Natural killer cell (primary cell): ENCODE measurements around the gene RNF212B. TPM values are rescaled to one million over a fixed set of nuclear protein-coding genes. Genes with fewer than 3 reads are reported as not detected.

Source experiments
- ATAC-seq, 3 donors: fragments of 150-1000 bp in 2 of 3; fragments of 200-7000 bp in 1 of 3; cut with Tn5 transposase; 1 replicate in 1 of 3; 2 replicates in 2 of 3; pipeline ENCODE4 v1.10.0; 2021; ENCODE audit warnings: mild to moderate bottlenecking in 2 of 3, moderate library complexity in 2 of 3
- DNase-seq, 2 donors: peaks; one replicate each; pipeline versions ENCODE4 v3.0.0 to v3.0.0-alpha.2; 2013 to 2021; ENCODE audit warnings: mixed read lengths in 1 of 2
- H3K27ac ChIP-seq: one replicate; pipeline ENCODE4 v1.5.1; 2013; ENCODE audit warnings: mild to moderate bottlenecking, low read length
- H3K27me3 ChIP-seq: one replicate; pipeline ENCODE4 v1.6.1; 2013; ENCODE audit warnings: low read length; ENCODE audit not compliant: control insufficient read depth, insufficient read depth
- H3K36me3 ChIP-seq: one replicate; pipeline ENCODE4 v1.6.1; 2013; ENCODE audit warnings: low read length; ENCODE audit not compliant: control insufficient read depth, insufficient read depth
- H3K4me1 ChIP-seq: one replicate; pipeline ENCODE4 v1.6.1; 2013; ENCODE audit warnings: low read length; ENCODE audit not compliant: control insufficient read depth, insufficient read depth
- H3K4me3 ChIP-seq: one replicate; pipeline ENCODE4 v1.5.1; 2013; ENCODE audit warnings: low read length
- H3K9me3 ChIP-seq: one replicate; pipeline ENCODE4 v1.6.1; 2013; ENCODE audit warnings: low read length; ENCODE audit not compliant: control insufficient read depth, insufficient read depth
- H3K27ac Mint-ChIP-seq, 2 donors: one replicate each; pipeline ENCODE4 v1.8.0; 2022; ENCODE audit warnings: mild to moderate bottlenecking in 2 of 2, mixed read lengths in 2 of 2, moderate library complexity in 1 of 2
- H3K27me3 Mint-ChIP-seq, 2 donors: one replicate each; pipeline ENCODE4 v1.8.0; 2022; ENCODE audit warnings: low read depth in 2 of 2, mixed read lengths in 2 of 2
- H3K36me3 Mint-ChIP-seq: one replicate; pipeline ENCODE4 v1.8.0; 2022; ENCODE audit warnings: mixed read lengths
- H3K4me1 Mint-ChIP-seq, 2 donors: one replicate each; pipeline ENCODE4 v1.8.0; 2022; ENCODE audit warnings: mixed read lengths in 2 of 2
- H3K4me3 Mint-ChIP-seq: one replicate; pipeline ENCODE4 v1.8.0; 2022; ENCODE audit warnings: mild to moderate bottlenecking, moderate library complexity, mixed read lengths
- H3K9me3 Mint-ChIP-seq, 2 donors: one replicate each; pipeline ENCODE4 v1.8.0; 2022; ENCODE audit warnings: mixed read lengths in 2 of 2
- WGBS: methylation state at CpG from one replicate; pipeline ENCODE4 v1.1.7; 2013; ENCODE audit warnings: missing lambda C conversion rate; ENCODE audit not compliant: insufficient coverage; 5-methylcytosine and 5-hydroxymethylcytosine counted together
- intact Hi-C: fragments of 100-400 bp; cut with micrococcal nuclease; formaldehyde crosslinking; loops from one replicate; pipeline ENCODE4 v1.14.2; 2022
- total RNA-seq, 4 donors: library from RNA; stranded (reverse); fragments of 120-200 nt in 1 of 4; gene quantifications; one replicate each; pipeline versions ENCODE4 v1.2.3 to v1.2.4, GENCODE V29; 2013 to 2022
- TF ChIP-seq, protein P1 (sequence below): fragments of 200-600 bp; IDR thresholded peaks from one replicate; pipeline ENCODE4 v1.8.0; 2022; ENCODE audit warnings: antibody characterized with exemption

The RNF212B gene
- total RNA-seq, 3 donors from 2014 or later (not counting 1 experiment from before 2014, with no cell fraction given), result not detected

DNA sequence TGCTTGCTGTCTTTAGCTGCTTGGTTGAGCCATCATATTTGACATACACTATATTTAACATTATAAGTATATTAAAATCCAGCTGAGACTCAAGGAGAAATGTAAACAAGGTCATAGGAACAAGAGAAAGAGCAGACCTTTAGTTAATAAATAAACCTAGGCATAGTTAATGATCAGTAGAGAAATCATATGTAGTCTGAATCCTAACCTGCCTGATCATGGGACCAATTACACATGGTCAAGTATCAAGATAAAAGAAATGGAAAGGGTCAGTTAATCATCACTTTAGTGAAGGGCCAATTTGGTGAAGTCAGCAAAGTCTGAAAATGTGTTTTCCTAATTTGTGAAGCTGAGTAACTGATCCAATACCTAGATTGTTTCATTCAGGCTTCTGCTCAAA is 7.5 kb downstream of the RNF212B start:
- H3K36me3 Mint-ChIP-seq, result no peaks in the 10 kb centered on the region
- H3K9me3 Mint-ChIP-seq, result no peaks in the 10 kb centered on the region
- no peak for ATAC-seq
- no peaks in the 10 kb centered on the region for H3K36me3 ChIP-seq
- no peaks in the 10 kb centered on the region for H3K4me1 Mint-ChIP-seq
- H3K4me3 Mint-ChIP-seq, result no peak overlapping the region
- no peaks in the 10 kb centered on the region for H3K27me3 ChIP-seq
- H3K27me3 Mint-ChIP-seq, result peaks cover 2 to 10% of the 10 kb centered on the region in 2 donors
- no peaks in the 10 kb centered on the region for H3K4me1 ChIP-seq
- DNase-seq, result no peak
- intact Hi-C loops, result no loop called here
- no peak overlapping the region for H3K4me3 ChIP-seq
- H3K9me3 ChIP-seq, result no peaks in the 10 kb centered on the region
- TF ChIP-seq, protein P1, sequence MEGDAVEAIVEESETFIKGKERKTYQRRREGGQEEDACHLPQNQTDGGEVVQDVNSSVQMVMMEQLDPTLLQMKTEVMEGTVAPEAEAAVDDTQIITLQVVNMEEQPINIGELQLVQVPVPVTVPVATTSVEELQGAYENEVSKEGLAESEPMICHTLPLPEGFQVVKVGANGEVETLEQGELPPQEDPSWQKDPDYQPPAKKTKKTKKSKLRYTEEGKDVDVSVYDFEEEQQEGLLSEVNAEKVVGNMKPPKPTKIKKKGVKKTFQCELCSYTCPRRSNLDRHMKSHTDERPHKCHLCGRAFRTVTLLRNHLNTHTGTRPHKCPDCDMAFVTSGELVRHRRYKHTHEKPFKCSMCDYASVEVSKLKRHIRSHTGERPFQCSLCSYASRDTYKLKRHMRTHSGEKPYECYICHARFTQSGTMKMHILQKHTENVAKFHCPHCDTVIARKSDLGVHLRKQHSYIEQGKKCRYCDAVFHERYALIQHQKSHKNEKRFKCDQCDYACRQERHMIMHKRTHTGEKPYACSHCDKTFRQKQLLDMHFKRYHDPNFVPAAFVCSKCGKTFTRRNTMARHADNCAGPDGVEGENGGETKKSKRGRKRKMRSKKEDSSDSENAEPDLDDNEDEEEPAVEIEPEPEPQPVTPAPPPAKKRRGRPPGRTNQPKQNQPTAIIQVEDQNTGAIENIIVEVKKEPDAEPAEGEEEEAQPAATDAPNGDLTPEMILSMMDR, result no peak
- H3K27ac ChIP-seq, result no peak overlapping the region
- no peak overlapping the region for H3K27ac Mint-ChIP-seq

DNA sequence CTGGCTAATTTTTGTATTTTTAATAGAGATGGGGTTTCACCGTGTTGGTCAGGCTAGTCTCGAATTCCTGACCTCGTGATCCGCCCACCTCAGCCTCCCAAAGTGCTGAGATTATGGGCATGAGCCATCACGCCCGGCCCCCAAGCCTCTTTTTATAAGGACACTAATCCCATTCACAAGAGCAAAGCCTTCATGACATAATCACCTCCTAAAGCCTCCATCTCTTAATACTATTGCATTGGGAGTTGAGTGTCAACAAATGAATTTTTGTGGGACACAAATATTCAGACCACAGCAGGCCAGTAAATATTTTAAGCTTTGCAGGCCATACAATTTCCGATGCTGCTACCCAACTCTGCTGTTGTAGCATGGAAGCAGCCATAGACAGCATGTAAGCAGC is 10.9 kb downstream of the RNF212B start:
- Mint-ChIP-seq H3K36me3 (no peaks in the 10 kb centered on the region), H3K27ac (no peak overlapping the region), H3K4me1 (no peaks in the 10 kb centered on the region), H3K4me3 (no peak overlapping the region), H3K27me3 (peaks cover 8 to 22% of the 10 kb centered on the region in 2 donors), H3K9me3 (no peaks in the 10 kb centered on the region)
- WGBS, result 92% methylated on average over 7 of the region's 7 CpGs
- Histone ChIP-seq H3K4me1 (no peaks in the 10 kb centered on the region), H3K9me3 (no peaks in the 10 kb centered on the region), H3K4me3 (no peak overlapping the region), H3K27me3 (no peaks in the 10 kb centered on the region), H3K36me3 (no peaks in the 10 kb centered on the region), H3K27ac (no peak overlapping the region)
- intact Hi-C loops, result no loop called here
- TF ChIP-seq, protein P1, result no peak
- DNase-seq (no peak), ATAC-seq (no peak)

DNA sequence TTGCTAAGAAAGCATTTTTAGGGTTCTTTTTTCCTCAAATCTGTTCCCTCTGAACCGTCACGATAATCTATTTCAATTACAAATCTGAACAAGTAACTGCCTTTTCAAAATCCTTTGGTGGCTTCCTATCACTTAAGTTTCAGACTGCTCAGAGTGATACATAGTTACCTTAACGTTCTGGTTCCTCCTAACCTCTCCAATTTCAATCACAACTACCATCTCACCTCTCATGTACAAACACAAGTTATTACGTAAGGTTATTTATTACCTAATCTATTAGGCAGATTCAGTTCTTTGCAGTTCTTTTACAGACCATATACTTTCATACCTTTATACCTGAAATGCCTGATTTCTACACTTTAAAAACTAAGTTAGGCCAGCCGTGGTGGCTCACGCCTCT is 12.1 kb downstream of the RNF212B start:
- no peaks in the 10 kb centered on the region for H3K36me3 Mint-ChIP-seq
- DNase-seq (no peak), ATAC-seq (no peak)
- 91% methylated on average over 6 of the region's 6 CpGs for WGBS
- Histone ChIP-seq H3K4me1 (no peaks in the 10 kb centered on the region), H3K27me3 (no peaks in the 10 kb centered on the region), H3K27ac (no peak overlapping the region), H3K36me3 (no peaks in the 10 kb centered on the region), H3K4me3 (no peak overlapping the region), H3K9me3 (no peaks in the 10 kb centered on the region)
- no peak overlapping the region for H3K4me3 Mint-ChIP-seq
- H3K9me3 Mint-ChIP-seq, result no peaks in the 10 kb centered on the region
- TF ChIP-seq, protein P1, result no peak
- H3K27ac Mint-ChIP-seq, result no peak overlapping the region
- no peaks in the 10 kb centered on the region for H3K4me1 Mint-ChIP-seq
- intact Hi-C loops, result no loop called here
- peaks cover 8 to 25% of the 10 kb centered on the region in 2 donors for H3K27me3 Mint-ChIP-seq

- ATAC-seq (no peak), DNase-seq (no peak)
- Mint-ChIP-seq H3K4me3 (no peak overlapping the region), H3K4me1 (no peaks in the 10 kb centered on the region), H3K27me3 (peaks cover 8 to 25% of the 10 kb centered on the region in 2 donors), H3K27ac (no peak overlapping the region), H3K9me3 (no peaks in the 10 kb centered on the region), H3K36me3 (no peaks in the 10 kb centered on the region)
- intact Hi-C loops, result no loop called here
- Histone ChIP-seq H3K36me3 (no peaks in the 10 kb centered on the region), H3K9me3 (no peaks in the 10 kb centered on the region), H3K4me3 (no peak overlapping the region), H3K27me3 (no peaks in the 10 kb centered on the region), H3K27ac (no peak overlapping the region), H3K4me1 (no peaks in the 10 kb centered on the region)
- TF ChIP-seq, protein P1, result no peak
- 40% methylated on average over 1 of the region's 3 CpGs for WGBS
Measured at GRCh38 chr14:23252006-23252405, 14.3 kb downstream of the RNF212B start.
